K562 treated with DMSO at 1 percent for 48 hours (cell line): ENCODE data around the gene SLC13A4. TPM values are rescaled to one million over a fixed set of nuclear protein-coding genes. Genes with fewer than 3 reads are reported as not detected.

ENCODE experiments used
- total RNA-seq: library from RNA; unstranded; fragments of 300-600 nt; gene quantifications from 2 replicates; pipeline ENCODE4 v1.2.3, GENCODE V29; 2022; ENCODE audit warnings: low replicate concordance; ENCODE audit errors: extremely low read depth

The SLC13A4 gene, protein sequence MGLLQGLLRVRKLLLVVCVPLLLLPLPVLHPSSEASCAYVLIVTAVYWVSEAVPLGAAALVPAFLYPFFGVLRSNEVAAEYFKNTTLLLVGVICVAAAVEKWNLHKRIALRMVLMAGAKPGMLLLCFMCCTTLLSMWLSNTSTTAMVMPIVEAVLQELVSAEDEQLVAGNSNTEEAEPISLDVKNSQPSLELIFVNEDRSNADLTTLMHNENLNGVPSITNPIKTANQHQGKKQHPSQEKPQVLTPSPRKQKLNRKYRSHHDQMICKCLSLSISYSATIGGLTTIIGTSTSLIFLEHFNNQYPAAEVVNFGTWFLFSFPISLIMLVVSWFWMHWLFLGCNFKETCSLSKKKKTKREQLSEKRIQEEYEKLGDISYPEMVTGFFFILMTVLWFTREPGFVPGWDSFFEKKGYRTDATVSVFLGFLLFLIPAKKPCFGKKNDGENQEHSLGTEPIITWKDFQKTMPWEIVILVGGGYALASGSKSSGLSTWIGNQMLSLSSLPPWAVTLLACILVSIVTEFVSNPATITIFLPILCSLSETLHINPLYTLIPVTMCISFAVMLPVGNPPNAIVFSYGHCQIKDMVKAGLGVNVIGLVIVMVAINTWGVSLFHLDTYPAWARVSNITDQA
- total RNA-seq: not detected in 2 replicates

DNA sequence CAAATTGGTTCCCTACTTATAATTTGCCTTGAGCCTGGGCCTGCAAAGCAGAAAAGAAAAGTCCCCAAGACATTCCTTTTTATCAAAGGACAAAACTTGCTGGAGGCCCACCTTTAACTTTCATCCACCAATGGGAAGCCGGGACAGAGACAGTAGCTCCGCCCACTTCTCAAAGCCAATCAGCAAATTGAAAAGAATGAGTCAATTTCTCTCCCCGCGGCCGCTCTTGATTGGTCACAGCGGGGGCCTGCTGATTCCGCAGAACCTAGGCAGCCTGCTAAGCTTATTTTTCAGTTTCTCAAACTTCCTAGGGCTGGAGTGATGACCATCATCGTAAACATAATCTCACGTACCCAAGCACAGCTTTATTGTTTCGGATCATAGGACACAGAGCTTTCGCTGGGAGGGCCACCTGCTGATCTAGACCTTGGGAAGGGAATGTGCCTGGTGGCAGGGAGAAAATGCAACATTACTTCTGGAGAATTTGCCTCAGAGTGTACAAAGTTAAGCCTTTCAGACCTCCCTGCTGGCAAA is at the start of gene SLC13A4:
Gene SLC13A4 (minus strand): TSS at position 51 of the 534 bp plus-strand sequence. CDS start 690 bp downstream, outside the sequence.

DNA sequence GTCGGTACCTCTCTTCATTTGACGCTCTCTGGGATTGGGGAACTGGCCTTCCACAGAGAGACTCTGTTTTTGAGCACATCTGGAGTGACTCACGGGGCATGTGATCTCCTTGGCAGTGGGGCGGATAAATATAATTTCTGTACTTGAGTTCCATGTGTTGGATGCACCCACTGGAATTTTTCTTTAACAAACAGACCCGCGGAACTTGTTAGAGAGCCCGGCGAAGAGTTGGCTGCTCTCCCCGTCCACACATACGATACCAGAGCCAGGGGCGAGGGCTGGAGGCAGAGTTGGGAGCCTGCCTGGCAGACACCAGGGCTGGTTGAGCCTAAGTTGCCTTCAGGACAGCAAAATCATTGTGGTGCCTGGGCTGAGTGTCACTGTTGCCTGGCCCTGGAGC is 20.8 kb upstream of the SLC13A4 start, which contains the start of gene FAM180A:
Gene FAM180A (minus strand): TSS at position 44 of the 400 bp plus-strand sequence. CDS start 233 bp downstream, outside the sequence.

DNA sequence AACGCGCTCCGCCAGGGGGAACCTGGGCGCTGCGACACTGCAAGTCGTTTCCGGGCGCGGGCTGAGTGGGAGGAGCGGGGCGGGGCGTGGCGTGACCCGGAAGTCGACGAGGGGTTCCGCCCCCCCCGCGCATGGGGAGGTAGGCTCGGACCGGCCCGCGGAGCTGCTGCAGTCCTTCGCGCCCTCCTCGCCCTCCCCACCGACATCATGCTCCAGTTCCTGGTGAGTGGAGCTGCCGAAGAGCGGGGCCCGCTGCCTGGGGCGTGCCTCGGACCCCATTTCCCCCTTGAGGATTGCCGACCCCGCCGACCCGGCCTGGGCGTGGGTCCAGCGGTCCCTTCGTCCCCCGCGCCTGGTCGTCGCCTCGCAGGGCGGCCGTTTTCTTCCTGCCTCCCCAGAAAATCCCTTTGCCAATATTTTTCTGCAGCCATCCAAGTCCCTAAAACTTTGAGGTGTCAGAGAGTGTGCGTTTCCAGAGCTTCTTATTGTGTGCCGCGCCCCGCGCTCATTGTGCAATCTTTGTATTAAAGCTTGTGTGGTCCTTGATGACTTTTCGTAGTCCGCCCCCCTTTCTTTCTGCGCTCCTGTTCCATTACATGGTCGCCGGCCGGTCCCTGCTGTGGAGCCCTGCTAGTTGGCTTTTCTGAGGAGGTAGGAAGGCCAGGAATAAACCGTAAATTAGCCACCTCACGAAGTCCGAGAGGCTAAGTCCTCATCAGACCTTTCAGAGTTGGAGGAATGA is 65.4 kb downstream of the SLC13A4 start, which contains the start of gene STMP1:
Gene STMP1 (plus strand): TSS at position 142 of the 742 bp plus-strand sequence.

Other genes with a start within 250 kb of the SLC13A4 start
- not detected in 2 replicates for gene CNOT4, start 218.1 kb downstream of the SLC13A4 start, total RNA-seq
- gene NUP205, start 170.3 kb downstream of the SLC13A4 start, total RNA-seq: not detected in 2 replicates
- gene STMP1, start 65.7 kb downstream of the SLC13A4 start, total RNA-seq: not detected in 2 replicates
- not detected in 2 replicates for gene FAM180A, start 20.6 kb upstream of the SLC13A4 start, total RNA-seq
- gene MTPN, start 249.2 kb upstream of the SLC13A4 start, total RNA-seq: not detected in 2 replicates